HG03045 (cell line): Measurements from ENCODE around the gene RDH13.
"Not testable (repeated sequence)": the region's sequence is repeated elsewhere in the genome, so short reads cannot be mapped to it uniquely, and the experiment has no call there.

Source experiments
- ATAC-seq: cut with Tn5 transposase; IDR thresholded peaks from one replicate; pipeline ENCODE4 v1.9.1; 2021; ENCODE audit warnings: mild to moderate bottlenecking, moderate library complexity; ENCODE audit not compliant: unreplicated experiment

The RDH13 gene

GRCh38 chr19:55047951-55048350 is 15.0 kb downstream of the RDH13 start:
- no peak for ATAC-seq

DNA sequence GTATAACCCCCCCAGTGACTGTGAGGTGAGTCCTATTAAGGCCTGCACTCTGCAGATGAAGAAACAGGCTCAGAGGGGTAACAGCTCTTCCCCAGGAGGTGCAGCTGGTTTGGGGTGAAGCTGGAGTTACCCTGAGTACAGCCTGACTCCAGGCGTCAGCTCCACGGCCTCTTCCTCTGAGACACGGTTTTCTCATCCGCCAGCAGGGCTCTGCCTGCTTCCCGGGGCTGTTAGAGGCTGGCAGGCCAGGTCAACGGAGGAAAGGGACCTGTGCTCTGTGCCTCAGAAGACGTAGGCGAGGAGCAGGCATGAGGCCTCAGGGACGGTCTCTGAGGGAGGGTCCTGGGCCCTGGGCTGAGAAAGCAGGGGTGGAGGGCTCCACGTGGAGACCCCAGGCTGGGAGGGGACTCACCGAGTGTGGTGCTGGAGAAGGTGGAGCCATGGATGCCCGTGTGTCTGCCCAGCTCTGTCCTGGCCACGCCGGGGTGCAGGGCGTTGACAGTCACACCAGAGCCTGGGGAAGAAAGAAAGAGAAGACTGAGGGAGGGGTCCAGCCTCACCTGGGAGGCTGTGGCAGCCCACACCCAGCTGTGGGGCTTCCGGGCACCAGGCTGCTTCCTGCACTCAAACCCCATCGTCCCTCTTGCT is 15.8 kb downstream of the RDH13 start:
- ATAC-seq = no peak

DNA sequence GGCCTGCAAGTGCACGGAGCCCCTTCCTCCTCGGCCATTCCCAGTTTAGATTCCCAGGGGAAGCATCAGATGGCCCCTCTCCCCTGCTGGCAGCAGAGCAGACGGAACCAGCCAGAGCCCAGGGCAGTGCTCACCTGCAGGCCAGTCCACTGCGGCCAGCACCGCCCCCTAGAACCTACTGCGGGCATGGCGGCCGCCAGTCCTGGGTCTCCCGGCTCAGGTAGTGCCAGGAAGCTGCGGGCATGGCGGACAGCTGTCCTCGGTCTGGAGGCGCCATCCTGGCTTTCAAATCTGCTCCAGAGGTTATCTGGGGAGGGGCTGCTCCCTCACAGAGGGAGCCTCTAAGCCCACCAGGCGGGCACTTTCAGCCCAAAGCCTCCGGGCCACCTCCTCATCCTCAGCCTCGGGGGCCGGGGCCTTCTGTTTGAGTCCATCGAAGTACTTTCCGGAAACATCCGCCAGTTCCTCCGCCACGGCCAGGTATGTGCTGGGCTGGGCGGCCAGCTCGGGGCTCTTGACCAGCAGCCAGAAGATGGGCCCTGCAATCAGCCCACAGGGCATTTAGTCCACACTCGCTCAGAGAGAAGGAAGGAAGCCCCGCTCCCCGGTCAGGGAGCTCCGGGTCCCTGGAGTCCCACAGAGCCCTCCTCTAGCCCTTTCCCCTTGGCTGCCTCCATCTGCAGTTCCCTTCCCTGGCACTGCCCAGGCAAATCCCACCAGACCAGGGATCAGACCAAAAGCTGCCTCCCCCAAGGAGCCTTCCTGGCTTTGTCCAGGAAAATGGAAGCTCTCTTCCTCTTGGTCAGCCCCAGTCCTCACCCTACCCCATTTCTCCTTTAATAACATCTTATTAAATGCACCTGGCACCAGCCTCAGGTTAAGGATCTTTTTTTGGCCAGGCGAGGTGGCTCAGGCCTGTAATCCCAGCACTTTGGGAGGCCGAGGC is 17.9 kb downstream of the RDH13 start:
- no peak for ATAC-seq

DNA sequence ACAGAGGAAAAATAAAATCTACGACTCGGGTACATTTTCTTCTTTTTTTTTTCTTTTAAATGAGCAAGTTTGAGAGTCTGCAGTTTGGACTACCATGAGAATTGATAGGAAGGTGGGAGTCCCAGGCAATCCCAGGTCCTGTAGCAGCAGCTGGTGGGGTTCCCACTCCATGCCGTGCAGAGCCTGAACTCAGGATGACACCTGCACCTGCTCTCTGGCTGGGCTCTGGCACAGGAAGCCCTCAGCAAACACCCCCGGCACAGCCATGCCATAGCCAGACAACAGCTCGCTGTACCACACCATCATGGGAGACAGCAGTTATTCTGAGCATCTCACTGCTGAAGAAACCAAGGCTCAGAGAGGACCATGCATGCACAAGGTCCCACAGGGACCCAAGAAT is 18.7 kb downstream of the RDH13 start:
- no peak for ATAC-seq

GRCh38 chr19:55042688-55043087 is 20.3 kb downstream of the RDH13 start:
- ATAC-seq = no peak

GRCh38 chr19:55042344-55042678 is 20.6 kb downstream of the RDH13 start:
- no peak for ATAC-seq

GRCh38 chr19:55041627-55042343 is 21.2 kb downstream of the RDH13 start:
- ATAC-seq = no peak

DNA sequence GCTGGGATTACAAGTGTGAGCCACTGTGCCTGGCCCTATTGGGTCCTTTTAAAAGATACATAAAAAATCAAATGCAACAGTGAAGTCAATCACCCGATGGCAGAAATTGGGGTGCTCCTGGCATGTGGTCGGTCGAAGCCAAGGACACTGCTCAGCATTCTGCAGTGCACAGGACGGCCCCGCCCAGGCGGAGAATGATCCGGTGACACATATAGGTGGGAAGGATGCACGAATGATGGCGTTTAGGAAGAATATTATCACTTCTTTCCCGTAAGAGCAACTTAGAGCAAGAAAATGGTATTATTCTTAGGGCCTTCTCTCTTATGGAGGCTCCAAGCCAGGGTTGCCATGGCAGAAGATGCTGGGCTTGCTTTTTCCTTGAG is 21.7 kb downstream of the RDH13 start:
- no peak for ATAC-seq

GRCh38 chr19:55040654-55041053 is 22.3 kb downstream of the RDH13 start:
- ATAC-seq = not testable (repeated sequence)

- ATAC-seq = not testable (repeated sequence)
Observed at GRCh38 chr19:55037603-55038002, 25.3 kb downstream of the RDH13 start.

DNA sequence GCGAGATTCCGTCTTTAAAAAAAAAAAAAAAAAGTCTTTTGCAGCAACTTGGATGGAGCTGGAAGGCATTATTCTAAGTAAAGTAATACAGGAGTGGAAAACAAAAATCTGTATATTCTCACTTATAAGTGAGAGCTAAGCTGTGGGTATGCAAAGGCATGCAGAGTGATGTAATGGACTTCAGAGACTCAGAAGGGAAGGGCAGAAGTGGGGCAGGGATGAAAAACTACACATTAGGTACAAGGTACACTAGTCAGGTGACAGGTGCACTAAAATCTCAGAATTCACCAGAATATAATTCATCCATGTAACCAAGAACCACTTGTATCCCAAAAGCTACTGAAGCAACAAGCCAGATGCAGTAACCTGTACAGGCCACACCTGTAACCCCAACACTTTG is 26.9 kb downstream of the RDH13 start:
- no peak for ATAC-seq

- no peak for ATAC-seq
Observed at GRCh38 chr19:55034751-55035150, 28.2 kb downstream of the RDH13 start.

DNA sequence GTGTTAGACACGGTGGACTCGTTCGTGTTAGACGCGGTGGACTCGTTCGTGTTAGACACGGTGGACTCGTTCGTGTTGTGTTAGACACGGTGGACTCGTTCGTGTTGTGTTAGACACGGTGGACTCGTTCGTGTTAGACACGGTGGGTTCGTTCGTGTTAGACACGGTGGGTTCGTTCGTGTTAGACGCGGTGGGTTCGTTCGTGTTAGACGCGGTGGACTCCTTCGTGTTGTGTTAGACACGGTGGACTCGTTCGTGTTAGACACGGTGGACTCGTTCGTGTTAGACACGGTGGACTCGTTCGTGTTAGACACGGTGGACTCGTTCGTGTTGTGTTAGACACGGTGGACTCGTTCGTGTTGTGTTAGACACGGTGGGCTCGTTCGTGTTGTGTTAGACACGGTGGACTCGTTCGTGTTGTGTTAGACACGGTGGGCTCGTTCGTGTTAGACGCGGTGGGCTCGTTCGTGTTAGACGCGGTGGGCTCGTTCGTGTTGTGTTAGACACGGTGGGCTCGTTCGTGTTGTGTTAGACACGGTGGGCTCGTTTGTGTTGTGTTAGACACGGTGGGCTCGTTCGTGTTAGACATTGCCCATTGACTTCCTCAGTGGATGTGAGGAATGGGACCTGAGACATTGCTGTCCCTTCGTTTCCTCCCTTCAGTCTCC is 29.8 kb downstream of the RDH13 start:
- ATAC-seq = not testable (repeated sequence)

DNA sequence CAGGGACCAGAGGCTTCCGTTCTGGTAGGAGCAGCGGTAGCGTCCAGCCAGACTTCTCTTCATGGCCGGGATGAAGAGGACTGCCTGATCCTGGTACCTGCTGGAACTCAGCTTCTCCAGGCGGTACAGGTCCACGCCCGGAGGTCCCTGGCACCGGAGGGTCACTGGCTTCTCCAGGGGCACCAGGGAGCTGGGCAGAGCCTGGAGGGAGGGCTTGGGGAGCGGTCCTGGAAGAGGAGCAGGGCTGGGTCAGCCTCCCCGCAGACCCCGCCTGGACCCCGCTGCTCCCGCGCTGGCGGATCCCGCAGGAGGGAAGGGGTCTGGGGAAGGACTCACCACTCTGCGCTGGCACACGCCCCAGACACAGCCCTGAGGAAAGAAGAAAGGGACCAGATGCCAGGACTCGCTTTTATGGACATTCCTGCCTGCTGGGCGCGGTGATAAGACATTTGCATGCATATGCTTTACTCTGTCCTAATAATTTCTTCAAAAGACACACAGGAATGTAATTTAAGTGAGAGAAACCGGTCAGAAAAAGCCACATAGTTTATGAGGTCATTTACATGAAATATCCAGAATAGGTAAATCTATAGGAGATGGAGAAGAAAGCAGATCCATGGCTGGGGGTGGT is 30.7 kb downstream of the RDH13 start:
- ATAC-seq = no peak

DNA sequence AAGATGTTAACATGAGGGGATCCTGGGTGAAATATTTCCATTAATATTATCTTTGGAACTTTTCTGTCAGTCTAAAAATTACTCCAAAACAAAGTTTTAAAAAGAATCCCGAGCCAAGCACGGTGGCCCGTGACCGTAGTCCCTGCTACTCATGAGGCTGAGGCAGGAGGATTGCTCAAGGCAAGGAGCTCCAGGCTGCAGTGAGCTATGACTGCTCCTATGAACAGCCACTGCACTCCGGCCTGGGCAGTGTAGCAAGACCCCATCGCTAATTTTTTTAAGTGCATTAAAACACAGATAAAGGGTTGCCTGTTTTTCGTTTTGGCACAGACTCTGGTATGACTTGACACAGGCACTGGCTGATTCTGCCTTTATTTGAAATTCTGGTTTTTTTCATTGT is 31.8 kb downstream of the RDH13 start:
- no peak for ATAC-seq

GRCh38 chr19:55028757-55029156 is 34.2 kb downstream of the RDH13 start:
- no peak for ATAC-seq

- ATAC-seq = no peak
Observed at GRCh38 chr19:55027472-55028337, 35.2 kb downstream of the RDH13 start.

DNA sequence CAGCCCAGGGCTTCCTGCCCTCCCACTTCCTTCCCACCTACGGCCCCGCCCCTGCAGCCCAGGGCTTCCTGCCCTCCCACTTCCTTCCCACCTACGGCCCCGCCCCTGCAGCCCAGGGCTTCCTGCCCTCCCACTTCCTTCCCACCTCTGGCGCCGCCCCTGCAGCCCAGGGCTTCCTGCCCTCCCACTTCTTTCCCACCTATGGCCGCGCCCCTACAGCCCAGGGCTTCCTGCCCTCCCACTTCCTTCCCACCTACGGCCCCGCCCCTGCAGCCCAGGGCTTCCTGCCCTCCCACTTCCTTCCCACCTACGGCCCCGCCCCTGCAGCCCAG is 35.8 kb downstream of the RDH13 start:
- not testable (repeated sequence) for ATAC-seq

- no peak for ATAC-seq
Observed at GRCh38 chr19:55024111-55024510, 38.8 kb downstream of the RDH13 start.

- ATAC-seq = not testable (repeated sequence)
Observed at GRCh38 chr19:55020351-55020750, 42.6 kb downstream of the RDH13 start.
